ENCODE measurements around the gene GRK2. TPM values are rescaled to one million over a fixed set of nuclear protein-coding genes. Genes with fewer than 3 reads are reported as not detected.

Gene GRK2
- total and polyA plus RNA-seq, 9 of the 15 experiments (the other 6 are each of a cell fraction or from before 2014, with no cell fraction given) = 0.24 to 95.8 (median 56.5) TPM

DNA sequence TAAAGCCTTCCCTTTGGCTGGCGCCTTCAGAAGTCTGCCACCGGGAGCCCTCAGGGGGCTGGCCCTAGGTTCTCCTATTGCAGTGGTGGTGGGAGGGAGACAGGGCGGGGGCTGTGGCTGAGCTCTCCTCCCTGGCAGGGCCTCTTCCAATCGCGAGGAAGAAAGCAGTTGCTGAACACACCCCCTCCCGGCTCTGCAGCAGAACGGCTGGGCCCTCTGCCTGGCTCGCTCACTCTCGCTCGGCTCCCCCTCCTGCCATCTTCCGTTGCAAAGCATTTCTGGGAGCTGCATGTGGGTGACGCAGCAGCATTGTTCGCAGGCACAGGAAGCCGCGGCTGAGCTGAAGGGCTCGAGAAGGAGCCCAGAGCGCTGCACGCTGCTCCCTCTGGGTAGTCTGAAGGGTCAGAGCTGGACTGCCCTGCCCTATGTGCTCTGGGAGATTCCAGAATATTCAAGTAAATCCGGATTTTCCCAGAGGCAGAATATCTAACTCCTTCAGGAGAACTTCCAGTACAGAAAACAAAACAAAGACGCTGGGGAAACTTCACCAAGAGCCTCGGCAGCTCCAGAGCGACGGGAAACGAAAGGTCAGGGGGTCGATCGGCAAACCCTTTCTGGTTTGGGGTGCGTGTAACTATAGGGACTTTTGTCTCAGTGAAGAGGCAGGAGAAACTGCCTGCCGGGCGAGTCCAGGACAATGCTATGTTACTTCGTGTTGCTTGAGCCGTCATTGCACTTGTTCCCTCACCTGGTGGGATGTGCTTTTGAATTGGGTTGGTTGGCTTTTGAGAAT, 26.3 kb upstream of the GRK2 start (continued):
- TF ChIP-seq ARID4B (CRISPR knock-in tag; IDR thresholded peaks at IDR 0.05) (peak; percentile 97), KLF10 (CRISPR knock-in tag; IDR thresholded peaks at IDR 0.05) (no peak), ELF1 (tag; IDR thresholded peaks at IDR 0.05) (peak; percentile 52; the same call in 1 of the 2 replicates), POLR2G (IDR thresholded peaks at IDR 0.05; ENCODE audit: low read depth, low read length) (peak; percentile 98), JUN (IDR thresholded peaks at IDR 0.05; ENCODE audit: borderline replicate concordance, low read depth, low read length) (peak; percentile 75; the same call in 1 of the 2 replicates), JUN (CRISPR knock-in tag; IDR thresholded peaks at IDR 0.05; ENCODE audit: borderline replicate concordance) (0 out of 2 replicates have a peak, but pooled peaks have one; percentile 53), ZNF764 (CRISPR knock-in tag; IDR thresholded peaks at IDR 0.05; ENCODE audit: low read depth) (no peak), DNMT1 (IDR thresholded peaks at IDR 0.05) (no peak), MTA2 (IDR thresholded peaks at IDR 0.05; ENCODE audit: low read depth) (no peak), MAFF (IDR thresholded peaks at IDR 0.05; ENCODE audit: low read length) (peak; percentile 53), ZNF146 (CRISPR knock-in tag; IDR thresholded peaks at IDR 0.05; ENCODE audit: unreplicated experiment) (no peak), ZBTB7A (IDR thresholded peaks at IDR 0.05; ENCODE audit: borderline replicate concordance, control insufficient read depth, low read depth, low read length) (peak; percentile 73; the same call in 1 of the 2 replicates), RBBP5 (IDR thresholded peaks at IDR 0.05; ENCODE audit: borderline replicate concordance, insufficient read depth, low read length, poor library complexity, severe bottlenecking) (peak; percentile 64), PURB (CRISPR knock-in tag; IDR thresholded peaks at IDR 0.05; ENCODE audit: low read depth) (no peak), TCF7L2 (IDR thresholded peaks at IDR 0.05; ENCODE audit: low read depth, low read length) (no peak), ZNF785 (CRISPR knock-in tag; IDR thresholded peaks at IDR 0.05) (no peak), ZNF436 (CRISPR knock-in tag; IDR thresholded peaks at IDR 0.05) (no peak), BRD4 (IDR thresholded peaks at IDR 0.05) (no peak; the same call in 1 of the 2 replicates), YY1 (IDR thresholded peaks at IDR 0.05; ENCODE audit: borderline replicate concordance in 1 of 3, control insufficient read depth in 1 of 3, extremely low read depth in 1 of 3, insufficient read depth in 3 of 3, insufficient read length in 1 of 3, insufficient replicate concordance in 2 of 3, low read depth in 1 of 3, low read length in 2 of 3) (peak in 2 of 3 experiments; percentile 79 to 88), POLR2A (conservative IDR thresholded peaks at IDR 0.05) (peak; percentile 95), PCBP1 (IDR thresholded peaks at IDR 0.05; ENCODE audit: low read depth, low read length, poor library complexity, severe bottlenecking) (no peak), GABPB1 (CRISPR knock-in tag; IDR thresholded peaks at IDR 0.05) (peak; percentile 88), ARNT (IDR thresholded peaks at IDR 0.05) (no peak)
- TF ChIP-seq, protein P1, sequence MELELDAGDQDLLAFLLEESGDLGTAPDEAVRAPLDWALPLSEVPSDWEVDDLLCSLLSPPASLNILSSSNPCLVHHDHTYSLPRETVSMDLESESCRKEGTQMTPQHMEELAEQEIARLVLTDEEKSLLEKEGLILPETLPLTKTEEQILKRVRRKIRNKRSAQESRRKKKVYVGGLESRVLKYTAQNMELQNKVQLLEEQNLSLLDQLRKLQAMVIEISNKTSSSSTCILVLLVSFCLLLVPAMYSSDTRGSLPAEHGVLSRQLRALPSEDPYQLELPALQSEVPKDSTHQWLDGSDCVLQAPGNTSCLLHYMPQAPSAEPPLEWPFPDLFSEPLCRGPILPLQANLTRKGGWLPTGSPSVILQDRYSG (tag; conservative IDR thresholded peaks at IDR 0.05; ENCODE audit: low read depth) = no peak

All from K562 (cell line).